Neural cell (in vitro differentiated cells): ENCODE data around the gene RFNG. TPM values are rescaled to one million over a fixed set of nuclear protein-coding genes. Genes with fewer than 3 reads are reported as not detected.

Source experiments
- H2AFZ ChIP-seq: fragments of 200-600, 300-800 bp; sonication (generic), shearing (Covaris generic); 2 replicates; pipeline ENCODE4 v1.6.0; 2014; ENCODE audit warnings: low read depth, mild to moderate bottlenecking, antibody characterized with exemption, low read length, moderate library complexity
- H3F3A ChIP-seq: fragments of 200-600 bp; shearing (Covaris generic); 2 replicates; pipeline ENCODE4 v1.6.1; 2016; ENCODE audit warnings: mild to moderate bottlenecking, moderate library complexity, mixed read lengths, antibody characterized with exemption, low read length; ENCODE audit not compliant: insufficient read depth, poor library complexity, severe bottlenecking
- H3K27ac ChIP-seq: fragments of 200-600, 300-800 bp; sonication (generic), shearing (Covaris generic); 2 replicates; pipeline ENCODE4 v1.5.1; 2014; ENCODE audit warnings: mild to moderate bottlenecking, low read length, moderate library complexity
- H3K27me3 ChIP-seq: fragments of 300-800, 200-600 bp; sonication (generic), shearing (Covaris generic); 2 replicates; pipeline ENCODE4 v1.6.0; 2014; ENCODE audit warnings: mild to moderate bottlenecking, low read depth, low read length, moderate library complexity; ENCODE audit not compliant: insufficient read depth
- H3K36me3 ChIP-seq: fragments of 300-800, 200-600 bp; sonication (generic), shearing (Covaris generic); 2 replicates; pipeline ENCODE4 v1.5.1; 2014; ENCODE audit warnings: mild to moderate bottlenecking, antibody characterized with exemption, low read length, moderate library complexity; ENCODE audit not compliant: insufficient read depth
- H3K4me2 ChIP-seq: fragments of 300-800, 200-600 bp; sonication (generic), shearing (Covaris generic); 2 replicates; pipeline ENCODE4 v1.6.0; 2014; ENCODE audit warnings: mild to moderate bottlenecking, low read length
- H3K4me3 ChIP-seq: fragments of 300-800, 200-600 bp; sonication (generic), shearing (Covaris generic); 2 replicates; pipeline ENCODE4 v1.5.1; 2014; ENCODE audit warnings: mild to moderate bottlenecking, low read length, moderate library complexity
- H3K79me2 ChIP-seq: fragments of 200-600 bp; shearing (Covaris generic); replicated peaks from 2 replicates; pipeline ENCODE4 v1.6.0; 2014; ENCODE audit warnings: mild to moderate bottlenecking, low read length, moderate library complexity; ENCODE audit not compliant: insufficient read depth
- H3K9ac ChIP-seq: fragments of 300-800, 200-600 bp; sonication (generic), shearing (Covaris generic); 2 replicates; pipeline ENCODE4 v1.6.1; 2016; ENCODE audit warnings: mild to moderate bottlenecking, low read length, mixed read lengths
- H3K9me2 ChIP-seq: fragments of 200-600 bp; shearing (Covaris generic); 2 replicates; pipeline ENCODE4 v1.6.1; 2016; ENCODE audit warnings: mild to moderate bottlenecking, low read length, mixed read lengths; ENCODE audit not compliant: insufficient read depth
- H3K9me3 ChIP-seq: fragments of 200-600, 300-800 bp; sonication (generic), shearing (Covaris generic); 2 replicates; pipeline ENCODE4 v1.6.1; 2016; ENCODE audit warnings: mild to moderate bottlenecking, mixed run types, low read length, moderate library complexity, mixed read lengths
- H4K20me1 ChIP-seq: fragments of 200-600 bp; shearing (Covaris generic); 2 replicates; pipeline ENCODE4 v1.6.1; 2016; ENCODE audit warnings: mild to moderate bottlenecking, mixed run types; ENCODE audit not compliant: insufficient read depth
- CTCF ChIP-seq: fragments of 450-650 bp; IDR thresholded peaks from 2 replicates; pipeline ENCODE4 v1.5.1; 2014; ENCODE audit warnings: antibody characterized with exemption, mild to moderate bottlenecking, moderate library complexity; ENCODE audit not compliant: poor library complexity, severe bottlenecking
- EP300 ChIP-seq: fragments of 450-650 bp; conservative IDR thresholded peaks from 2 replicates; pipeline ENCODE4 v1.6.1; 2014; ENCODE audit warnings: antibody characterized with exemption, mild to moderate bottlenecking, moderate library complexity; ENCODE audit not compliant: poor library complexity, severe bottlenecking
- EZH2 ChIP-seq: fragments of 200-600, 300-800 bp; shearing (Covaris generic), sonication (generic); IDR thresholded peaks from 2 replicates; pipeline ENCODE4 v1.6.1; 2014; ENCODE audit warnings: antibody characterized with exemption, low read length, borderline replicate concordance, mild to moderate bottlenecking; ENCODE audit not compliant: insufficient read depth, poor library complexity, severe bottlenecking
- MXI1 ChIP-seq: fragments of 450-650 bp; conservative IDR thresholded peaks from 2 replicates; pipeline ENCODE4 v1.6.1; 2014; ENCODE audit warnings: antibody characterized with exemption, mild to moderate bottlenecking; ENCODE audit not compliant: poor library complexity, severe bottlenecking
- POLR2AphosphoS5 ChIP-seq: IDR thresholded peaks from 2 replicates; pipeline ENCODE4 v1.6.1; 2012
- RAD21 ChIP-seq: fragments of 450-650 bp; conservative IDR thresholded peaks from 2 replicates; pipeline ENCODE4 v1.6.1; 2014; ENCODE audit warnings: antibody characterized with exemption, mild to moderate bottlenecking, moderate library complexity
- REST ChIP-seq: IDR thresholded peaks from 2 replicates; pipeline ENCODE4 v1.6.1; 2012; ENCODE audit warnings: borderline replicate concordance
- SMC3 ChIP-seq: fragments of 450-650 bp; conservative IDR thresholded peaks from 2 replicates; pipeline ENCODE4 v1.6.1; 2014; ENCODE audit warnings: antibody characterized with exemption, mild to moderate bottlenecking, moderate library complexity; ENCODE audit not compliant: poor library complexity
- TAF1 ChIP-seq: IDR thresholded peaks from 2 replicates; pipeline ENCODE4 v1.6.1; 2012; ENCODE audit warnings: low read depth
- polyA plus RNA-seq: library from polyadenylated mRNA; depleted of rRNA; stranded (reverse); fragments of >200 nt; gene quantifications from 2 replicates; pipeline ENCODE4 v1.2.3, GENCODE V29; 2014

RFNG gene
- polyA plus RNA-seq, 1 donor from 2014 or later = 176 TPM

GRCh38 chr17:82095777-82096708, 44.4 kb upstream of the RFNG start:
- H3K27me3 ChIP-seq = no peaks in the 10 kb centered on the region
- no peaks in the 10 kb centered on the region for H3K9me2 ChIP-seq
- no peak for TF ChIP-seq SMC3
- TF ChIP-seq POLR2AphosphoS5 = no peak
- TF ChIP-seq RAD21 = no peak
- no peak for TF ChIP-seq EZH2
- TF ChIP-seq MXI1 = no peak
- TF ChIP-seq REST = no peak
- TF ChIP-seq CTCF = no peak
- TF ChIP-seq TAF1 = no peak
- no peak for TF ChIP-seq EP300
- H3K79me2 ChIP-seq = peaks cover 24% of the 10 kb centered on the region
- H4K20me1 ChIP-seq = no peaks in the 10 kb centered on the region
- H3K27ac ChIP-seq = no peak overlapping the region
- H3F3A ChIP-seq = no peaks in the 10 kb centered on the region
- H3K4me3 ChIP-seq = peak overlapping the region; percentile 95
- H2AFZ ChIP-seq = no peak overlapping the region
- peak overlapping the region; percentile 90 for H3K9ac ChIP-seq
- no peaks in the 10 kb centered on the region for H3K9me3 ChIP-seq
- H3K4me2 ChIP-seq = peak overlapping the region; percentile 91
- no peaks in the 10 kb centered on the region for H3K36me3 ChIP-seq

- H3F3A ChIP-seq = no peaks in the 10 kb centered on the region
- no peak for TF ChIP-seq EP300
- TF ChIP-seq REST = no peak
- TF ChIP-seq EZH2 = no peak
- no peak for TF ChIP-seq MXI1
- TF ChIP-seq TAF1 = no peak
- TF ChIP-seq RAD21 = no peak
- TF ChIP-seq POLR2AphosphoS5 = no peak
- no peak for TF ChIP-seq SMC3
- no peak for TF ChIP-seq CTCF
- H3K27me3 ChIP-seq = no peaks in the 10 kb centered on the region
- H3K27ac ChIP-seq = no peak overlapping the region
- H3K9ac ChIP-seq = no peak overlapping the region
- H3K9me2 ChIP-seq = no peaks in the 10 kb centered on the region
- H3K36me3 ChIP-seq = no peaks in the 10 kb centered on the region
- H2AFZ ChIP-seq = no peak overlapping the region
- H3K9me3 ChIP-seq = no peaks in the 10 kb centered on the region
- no peak overlapping the region for H3K4me2 ChIP-seq
- H3K4me3 ChIP-seq = peak overlapping the region; percentile 95
- H4K20me1 ChIP-seq = no peaks in the 10 kb centered on the region
- peaks cover 24% of the 10 kb centered on the region for H3K79me2 ChIP-seq
Measured at GRCh38 chr17:82094931-82095776, 43.5 kb upstream of the RFNG start.
